Mesothelial cell of epicardium (in vitro differentiated cells): ENCODE results near the gene PIGV. TPM values are rescaled to one million over a fixed set of nuclear protein-coding genes. Genes with fewer than 3 reads are reported as not detected.

Source experiments
- DNase-seq, 2 experiments: peaks; one replicate each; pipeline ENCODE4 v3.0.0; 2021; ENCODE audit warnings: low spot score in 2 of 2; ENCODE audit not compliant: unreplicated experiment in 2 of 2
- H3K27ac Mint-ChIP-seq: 2 replicates; pipeline ENCODE4 v1.8.0; 2021; ENCODE audit warnings: mixed read lengths
- H3K27me3 Mint-ChIP-seq: 2 replicates; pipeline ENCODE4 v1.8.0; 2021; ENCODE audit warnings: low read depth, mixed read lengths
- H3K36me3 Mint-ChIP-seq: 2 replicates; pipeline ENCODE4 v1.8.0; 2021; ENCODE audit warnings: mixed read lengths
- H3K4me1 Mint-ChIP-seq: 2 replicates; pipeline ENCODE4 v1.8.0; 2021; ENCODE audit warnings: mixed read lengths
- H3K4me3 Mint-ChIP-seq: 2 replicates; pipeline ENCODE4 v1.8.0; 2021; ENCODE audit warnings: mild to moderate bottlenecking, moderate library complexity, mixed read lengths
- H3K9me3 Mint-ChIP-seq: 2 replicates; pipeline ENCODE4 v1.8.0; 2021; ENCODE audit warnings: mixed read lengths
- total RNA-seq: library from RNA; stranded (reverse); gene quantifications from 3 replicates; pipeline ENCODE4 v1.2.1, GENCODE V29; 2021
- TF ChIP-seq, protein P1 (sequence below): fragments of 200-600 bp; sonication (generic); IDR thresholded peaks from one replicate; pipeline ENCODE4 v1.5.0; 2021; ENCODE audit warnings: antibody characterized with exemption; ENCODE audit not compliant: unreplicated experiment

The PIGV gene
- total RNA-seq, 1 donor from 2014 or later, result 13.1 TPM

DNA sequence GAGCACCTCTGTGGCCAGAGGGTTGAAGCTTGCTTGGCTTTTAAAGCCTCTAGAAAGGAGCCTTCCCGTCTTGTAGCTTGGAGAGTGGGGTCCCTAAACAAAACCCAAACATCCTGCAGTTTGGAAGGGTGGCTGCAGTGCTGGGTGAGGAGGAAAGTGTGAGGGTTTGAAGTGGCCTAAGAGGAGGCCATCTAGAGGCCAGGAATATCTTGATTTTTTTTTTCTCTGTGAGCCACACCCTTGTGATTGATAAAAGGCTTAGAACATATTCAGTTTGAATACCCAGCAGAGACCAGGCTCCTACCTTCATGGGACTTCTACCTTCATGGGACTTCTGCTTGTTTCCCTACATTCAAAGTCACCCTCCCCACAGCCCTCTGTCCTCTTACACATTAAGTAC lies 37.3 kb upstream of the PIGV start:
- H3K27ac Mint-ChIP-seq, result peak overlapping the region; percentile 61
- TF ChIP-seq, protein P1, sequence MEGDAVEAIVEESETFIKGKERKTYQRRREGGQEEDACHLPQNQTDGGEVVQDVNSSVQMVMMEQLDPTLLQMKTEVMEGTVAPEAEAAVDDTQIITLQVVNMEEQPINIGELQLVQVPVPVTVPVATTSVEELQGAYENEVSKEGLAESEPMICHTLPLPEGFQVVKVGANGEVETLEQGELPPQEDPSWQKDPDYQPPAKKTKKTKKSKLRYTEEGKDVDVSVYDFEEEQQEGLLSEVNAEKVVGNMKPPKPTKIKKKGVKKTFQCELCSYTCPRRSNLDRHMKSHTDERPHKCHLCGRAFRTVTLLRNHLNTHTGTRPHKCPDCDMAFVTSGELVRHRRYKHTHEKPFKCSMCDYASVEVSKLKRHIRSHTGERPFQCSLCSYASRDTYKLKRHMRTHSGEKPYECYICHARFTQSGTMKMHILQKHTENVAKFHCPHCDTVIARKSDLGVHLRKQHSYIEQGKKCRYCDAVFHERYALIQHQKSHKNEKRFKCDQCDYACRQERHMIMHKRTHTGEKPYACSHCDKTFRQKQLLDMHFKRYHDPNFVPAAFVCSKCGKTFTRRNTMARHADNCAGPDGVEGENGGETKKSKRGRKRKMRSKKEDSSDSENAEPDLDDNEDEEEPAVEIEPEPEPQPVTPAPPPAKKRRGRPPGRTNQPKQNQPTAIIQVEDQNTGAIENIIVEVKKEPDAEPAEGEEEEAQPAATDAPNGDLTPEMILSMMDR, result no peak
- H3K27me3 Mint-ChIP-seq, result no peaks in the 10 kb centered on the region
- H3K4me1 Mint-ChIP-seq, result peaks cover 6% of the 10 kb centered on the region
- H3K9me3 Mint-ChIP-seq, result no peaks in the 10 kb centered on the region
- no peak for DNase-seq
- H3K4me3 Mint-ChIP-seq, result no peak overlapping the region
- H3K36me3 Mint-ChIP-seq, result peaks cover 44% of the 10 kb centered on the region

DNA sequence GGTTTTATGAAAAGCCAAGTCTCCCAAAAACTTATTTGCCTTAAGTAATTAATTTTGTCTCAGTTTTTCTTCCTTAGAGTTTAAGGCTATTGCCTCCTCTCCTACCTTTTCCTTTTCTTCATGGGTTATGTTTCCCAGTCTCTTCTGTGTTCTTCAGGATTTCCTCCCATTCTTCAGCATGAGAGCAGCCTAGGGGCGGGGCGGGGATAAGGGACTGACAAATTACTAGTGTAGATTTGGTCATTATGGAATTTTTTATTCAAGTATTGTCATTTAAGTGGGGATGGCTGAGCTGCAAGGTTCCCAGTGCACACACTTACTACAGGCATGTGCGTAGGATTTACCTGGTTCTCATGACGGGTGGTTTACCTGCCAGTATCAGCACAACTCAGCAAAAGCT lies 35.2 kb upstream of the PIGV start:
- DNase-seq, result no peak
- Mint-ChIP-seq H3K9me3 (no peaks in the 10 kb centered on the region), H3K36me3 (peaks cover 38% of the 10 kb centered on the region), H3K4me3 (no peak overlapping the region), H3K27me3 (no peaks in the 10 kb centered on the region), H3K4me1 (peaks cover 6% of the 10 kb centered on the region), H3K27ac (peak overlapping the region; percentile 11)
- TF ChIP-seq, protein P1, result no peak

DNA sequence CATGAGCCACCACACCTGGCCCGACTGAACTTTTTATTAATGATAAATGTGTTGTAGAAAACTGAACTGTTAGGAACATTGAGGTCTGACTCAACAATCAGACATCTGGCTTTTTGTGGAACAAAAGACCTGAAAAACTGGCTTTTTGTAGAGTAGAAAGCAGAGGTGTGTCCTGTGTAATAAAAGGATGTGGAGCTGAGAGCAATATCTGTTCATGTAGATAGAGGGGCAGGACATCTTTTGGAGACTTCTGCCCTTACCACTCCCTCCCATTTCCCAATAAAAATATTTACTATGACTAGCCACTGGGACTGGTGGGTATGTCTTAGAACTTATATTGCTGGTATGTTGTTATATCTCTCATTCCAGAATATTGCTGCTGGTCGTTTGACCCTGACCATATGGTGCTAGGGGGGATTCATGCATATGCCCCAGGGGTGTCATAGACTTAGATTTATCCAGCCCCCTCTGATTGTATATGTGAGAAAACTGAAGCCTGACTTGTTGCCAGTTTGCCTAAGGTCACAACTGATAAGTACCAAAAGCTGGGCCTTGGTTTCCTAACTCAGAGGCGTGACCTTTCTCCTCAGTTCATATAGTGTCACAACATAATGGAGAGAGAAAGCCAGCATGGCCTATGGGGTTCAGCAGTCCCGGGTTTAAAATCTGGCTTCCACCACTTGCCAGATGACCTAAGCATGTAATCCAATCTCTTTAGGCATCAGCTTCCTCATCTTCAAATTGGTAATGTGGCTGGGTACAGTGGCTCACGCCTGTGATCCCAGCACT lies 33.5 kb upstream of the PIGV start:
- no peaks in the 10 kb centered on the region for H3K27me3 Mint-ChIP-seq
- H3K9me3 Mint-ChIP-seq, result no peaks in the 10 kb centered on the region
- peaks cover 6% of the 10 kb centered on the region for H3K4me1 Mint-ChIP-seq
- peak overlapping the region; percentile 59 for H3K27ac Mint-ChIP-seq
- H3K36me3 Mint-ChIP-seq, result peaks cover 40% of the 10 kb centered on the region
- no peak overlapping the region for H3K4me3 Mint-ChIP-seq
- TF ChIP-seq, protein P1, result no peak
- DNase-seq, result no peak

DNA sequence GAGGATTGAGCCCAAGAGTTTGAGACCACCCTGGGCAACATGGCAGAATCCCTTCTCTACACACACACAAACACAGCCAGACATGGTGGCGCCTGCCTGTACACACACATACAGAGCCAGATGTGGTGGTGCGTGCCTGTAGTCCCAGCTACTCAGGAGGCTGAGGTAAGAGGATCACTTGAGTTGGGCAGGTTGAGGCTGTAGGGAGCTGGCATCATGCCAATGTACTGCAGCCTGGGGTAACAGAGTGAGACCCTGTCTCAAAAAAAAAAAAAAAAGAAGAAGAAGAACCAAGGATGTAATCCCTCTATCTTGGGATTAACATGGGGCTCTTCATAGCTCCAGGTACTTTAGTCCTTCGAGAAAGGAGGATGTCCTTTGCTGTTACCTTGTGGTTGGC lies 29.4 kb upstream of the PIGV start:
- TF ChIP-seq, protein P1, result no peak

DNA sequence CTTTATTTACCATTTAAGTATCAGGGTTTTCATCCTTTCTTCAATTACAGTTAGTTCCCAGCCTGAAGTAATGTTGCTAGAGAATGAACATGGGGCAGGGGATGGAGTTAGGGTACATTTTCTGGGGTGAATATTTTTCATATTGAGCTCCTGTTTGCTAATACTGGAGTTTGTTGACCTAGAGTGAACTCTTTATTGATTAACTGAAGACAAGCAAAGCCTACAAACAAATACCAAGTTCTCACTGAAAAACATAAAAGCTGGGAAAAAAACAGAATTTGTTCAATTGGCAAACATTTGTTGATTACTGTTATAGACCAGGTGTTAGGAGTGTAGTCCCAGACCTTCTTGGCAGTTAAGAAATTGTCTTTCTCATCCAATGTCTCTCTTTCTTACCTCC lies 28.2 kb upstream of the PIGV start:
- TF ChIP-seq, protein P1, result no peak
- Mint-ChIP-seq H3K9me3 (no peaks in the 10 kb centered on the region), H3K4me1 (no peaks in the 10 kb centered on the region), H3K36me3 (peaks cover 45% of the 10 kb centered on the region), H3K27ac (no peak overlapping the region), H3K4me3 (no peak overlapping the region), H3K27me3 (no peaks in the 10 kb centered on the region)
- DNase-seq, result no peak

More for the DNA sequence above, 29.4 kb upstream of the PIGV start:
- DNase-seq, result no peak
- Mint-ChIP-seq H3K4me3 (no peak overlapping the region), H3K9me3 (no peaks in the 10 kb centered on the region), H3K27me3 (no peaks in the 10 kb centered on the region), H3K36me3 (peaks cover 49% of the 10 kb centered on the region), H3K27ac (no peak overlapping the region), H3K4me1 (peaks cover 3% of the 10 kb centered on the region)
